HCT116 (cell line): ENCODE data around the gene NSD2.

Experiments
- ELF1 ChIP-seq: IDR thresholded peaks from 2 replicates; pipeline ENCODE4 v1.6.1; 2012; ENCODE audit warnings: low read depth, borderline replicate concordance
- EZH2 ChIP-seq: fragments of 200-600 bp; sonication (generic); IDR thresholded peaks from 2 replicates; pipeline ENCODE4 v1.6.1; 2017; ENCODE audit warnings: antibody characterized with exemption, mixed run types
- EZH2phosphoT487 ChIP-seq: fragments of 200-600 bp; IDR thresholded peaks from 2 replicates; pipeline ENCODE4 v1.6.1; 2018; ENCODE audit warnings: antibody characterized with exemption, borderline replicate concordance
- FOSL1 ChIP-seq: IDR thresholded peaks from 2 replicates; pipeline ENCODE4 v1.6.1; 2012; ENCODE audit warnings: low read depth
- JUND ChIP-seq: IDR thresholded peaks from 2 replicates; pipeline ENCODE4 v1.6.1; 2012
- MAX ChIP-seq: IDR thresholded peaks from 2 replicates; pipeline ENCODE4 v1.6.1; 2012
- POLR2A ChIP-seq: IDR thresholded peaks from 2 replicates; pipeline ENCODE4 v1.7.0; 2011; ENCODE audit warnings: borderline replicate concordance; ENCODE audit not compliant: insufficient read depth, insufficient read length; ENCODE audit errors: extremely low read depth
- POLR2AphosphoS5 ChIP-seq: IDR thresholded peaks from 2 replicates; pipeline ENCODE4 v1.6.1; 2011; ENCODE audit warnings: mild to moderate bottlenecking, low read depth, low read length, moderate library complexity
- REST ChIP-seq: IDR thresholded peaks from 2 replicates; pipeline ENCODE4 v1.6.1; 2012; ENCODE audit warnings: low read depth
- SP1 ChIP-seq: IDR thresholded peaks from 2 replicates; pipeline ENCODE4 v1.6.1; 2012; ENCODE audit warnings: low read depth
- TCF7L2 ChIP-seq: IDR thresholded peaks from 2 replicates; pipeline ENCODE4 v1.7.0; 2011; ENCODE audit warnings: borderline replicate concordance, inconsistent platforms; ENCODE audit not compliant: insufficient read depth, insufficient read length; ENCODE audit errors: extremely low read depth
- YY1 ChIP-seq: IDR thresholded peaks from 2 replicates; pipeline ENCODE4 v1.6.1; 2011; ENCODE audit warnings: low read length, low read depth, moderate library complexity, mild to moderate bottlenecking; ENCODE audit not compliant: insufficient replicate concordance; ENCODE audit errors: extremely low read depth
- ZBTB33 ChIP-seq: IDR thresholded peaks from 2 replicates; pipeline ENCODE4 v1.6.1; 2011; ENCODE audit warnings: mild to moderate bottlenecking, low read length, moderate library complexity; ENCODE audit not compliant: insufficient replicate concordance; ENCODE audit errors: extremely low read depth
- TF ChIP-seq, protein P1 (sequence below), 3 experiments: fragments of 200-600 bp in 1 of 3; sonication (generic) in 1 of 3; IDR thresholded peaks in 2 of 3; conservative IDR thresholded peaks in 1 of 3; 2 replicates each; pipeline ENCODE4 v1.5.1; 2012 to 2017; ENCODE audit warnings: low read depth in 2 of 3, low read length in 2 of 3, antibody characterized with exemption in 1 of 3, borderline replicate concordance in 1 of 3, control low read depth in 1 of 3, mild to moderate bottlenecking in 1 of 3, mixed read lengths in 1 of 3, mixed run types in 1 of 3, moderate library complexity in 1 of 3; ENCODE audit not compliant: insufficient read depth in 1 of 3

GRCh38 chr4:1996866-1997611, 125.8 kb downstream of the NSD2 start:
- TF ChIP-seq, protein P1, sequence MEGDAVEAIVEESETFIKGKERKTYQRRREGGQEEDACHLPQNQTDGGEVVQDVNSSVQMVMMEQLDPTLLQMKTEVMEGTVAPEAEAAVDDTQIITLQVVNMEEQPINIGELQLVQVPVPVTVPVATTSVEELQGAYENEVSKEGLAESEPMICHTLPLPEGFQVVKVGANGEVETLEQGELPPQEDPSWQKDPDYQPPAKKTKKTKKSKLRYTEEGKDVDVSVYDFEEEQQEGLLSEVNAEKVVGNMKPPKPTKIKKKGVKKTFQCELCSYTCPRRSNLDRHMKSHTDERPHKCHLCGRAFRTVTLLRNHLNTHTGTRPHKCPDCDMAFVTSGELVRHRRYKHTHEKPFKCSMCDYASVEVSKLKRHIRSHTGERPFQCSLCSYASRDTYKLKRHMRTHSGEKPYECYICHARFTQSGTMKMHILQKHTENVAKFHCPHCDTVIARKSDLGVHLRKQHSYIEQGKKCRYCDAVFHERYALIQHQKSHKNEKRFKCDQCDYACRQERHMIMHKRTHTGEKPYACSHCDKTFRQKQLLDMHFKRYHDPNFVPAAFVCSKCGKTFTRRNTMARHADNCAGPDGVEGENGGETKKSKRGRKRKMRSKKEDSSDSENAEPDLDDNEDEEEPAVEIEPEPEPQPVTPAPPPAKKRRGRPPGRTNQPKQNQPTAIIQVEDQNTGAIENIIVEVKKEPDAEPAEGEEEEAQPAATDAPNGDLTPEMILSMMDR (IDR thresholded peaks at IDR 0.05 in 2 of 3, conservative IDR thresholded peaks at IDR 0.05 in 1 of 3; ENCODE audit: borderline replicate concordance in 1 of 3, insufficient read depth in 1 of 3, low read depth in 2 of 3, low read length in 2 of 3), result no peak
- TF ChIP-seq EZH2 (no peak), MAX (no peak), SP1 (no peak), TCF7L2 (no peak), REST (no peak), POLR2A (no peak), FOSL1 (no peak), POLR2AphosphoS5 (no peak), YY1 (no peak), ELF1 (no peak), EZH2phosphoT487 (no peak), ZBTB33 (no peak), JUND (no peak)
